Liver (tissue), 3 donors: ENCODE data around the gene INSIG2.

Experiments
- ATF3 ChIP-seq: IDR thresholded peaks from 2 replicates; pipeline ENCODE4 v1.6.1; 2016; ENCODE audit warnings: antibody characterized with exemption
- CTCF ChIP-seq: fragments of 150-350 bp; IDR thresholded peaks from 2 replicates; pipeline ENCODE4 v1.5.1; 2017; ENCODE audit warnings: improper control_type of control experiment, low read depth, low read length; ENCODE audit not compliant: missing input control
- HNF4A ChIP-seq, 2 donors: conservative IDR thresholded peaks; 2 replicates each; pipeline ENCODE4 v1.6.1; 2016; ENCODE audit warnings: antibody characterized with exemption in 2 of 2, mild to moderate bottlenecking in 2 of 2
- JUND ChIP-seq, 2 donors: IDR thresholded peaks; 2 replicates each; pipeline ENCODE4 v1.6.1; 2016; ENCODE audit warnings: antibody characterized with exemption in 2 of 2
- ZBTB33 ChIP-seq: IDR thresholded peaks from 2 replicates; pipeline ENCODE4 v1.6.1; 2016; ENCODE audit warnings: antibody characterized with exemption
- donor health status: healthy.
- donor health status: healthy.

GRCh38 chr2:118052474-118052873, 35.8 kb upstream of the INSIG2 start:
- TF ChIP-seq CTCF (no peak), JUND (IDR thresholded peaks at IDR 0.05) (no peak), ZBTB33 (no peak), ATF3 (no peak), HNF4A (conservative IDR thresholded peaks at IDR 0.05) (no peak)
